Measurements from ENCODE around the gene CACNB2.

DNA sequence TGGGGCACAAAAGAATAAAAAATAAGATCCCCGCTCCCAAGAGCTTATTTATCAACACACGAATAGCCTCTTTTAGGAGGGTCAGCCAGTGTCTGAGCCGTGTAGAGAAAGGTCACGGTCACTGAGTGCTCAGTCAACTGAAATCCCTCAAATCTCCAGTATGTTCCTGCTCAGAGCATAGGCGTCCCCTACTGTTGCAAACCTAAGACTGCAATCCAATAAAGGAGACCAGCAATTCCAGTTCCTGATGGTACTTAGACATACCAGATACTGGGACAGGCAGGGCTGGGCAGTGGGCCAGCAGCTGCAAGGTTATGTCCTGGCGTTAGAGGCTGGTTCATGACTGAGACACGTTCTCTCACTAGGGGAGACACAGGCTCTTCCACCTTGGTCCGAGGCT, 93.6 kb downstream of the CACNB2 start:
- TF ChIP-seq, protein P1, sequence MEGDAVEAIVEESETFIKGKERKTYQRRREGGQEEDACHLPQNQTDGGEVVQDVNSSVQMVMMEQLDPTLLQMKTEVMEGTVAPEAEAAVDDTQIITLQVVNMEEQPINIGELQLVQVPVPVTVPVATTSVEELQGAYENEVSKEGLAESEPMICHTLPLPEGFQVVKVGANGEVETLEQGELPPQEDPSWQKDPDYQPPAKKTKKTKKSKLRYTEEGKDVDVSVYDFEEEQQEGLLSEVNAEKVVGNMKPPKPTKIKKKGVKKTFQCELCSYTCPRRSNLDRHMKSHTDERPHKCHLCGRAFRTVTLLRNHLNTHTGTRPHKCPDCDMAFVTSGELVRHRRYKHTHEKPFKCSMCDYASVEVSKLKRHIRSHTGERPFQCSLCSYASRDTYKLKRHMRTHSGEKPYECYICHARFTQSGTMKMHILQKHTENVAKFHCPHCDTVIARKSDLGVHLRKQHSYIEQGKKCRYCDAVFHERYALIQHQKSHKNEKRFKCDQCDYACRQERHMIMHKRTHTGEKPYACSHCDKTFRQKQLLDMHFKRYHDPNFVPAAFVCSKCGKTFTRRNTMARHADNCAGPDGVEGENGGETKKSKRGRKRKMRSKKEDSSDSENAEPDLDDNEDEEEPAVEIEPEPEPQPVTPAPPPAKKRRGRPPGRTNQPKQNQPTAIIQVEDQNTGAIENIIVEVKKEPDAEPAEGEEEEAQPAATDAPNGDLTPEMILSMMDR (conservative IDR thresholded peaks at IDR 0.05): no peak; the same call in 1 of the 2 replicates
- TF ChIP-seq EZH2 (IDR thresholded peaks at IDR 0.05; ENCODE audit: low read depth): no peak
